Measurements from ENCODE around the gene PATJ.

- no peak for TF ChIP-seq CTCF (IDR thresholded peaks at IDR 0.05)
- TF ChIP-seq EZH2 (IDR thresholded peaks at IDR 0.05; ENCODE audit: borderline replicate concordance, insufficient read depth, low read depth, low read length, poor library complexity, severe bottlenecking) = no peak
Observed at GRCh38 chr1:61724506-61724812, 17.8 kb upstream of the PATJ start.
